IMR-90 (cell line): Measurements from ENCODE around the gene PLS1. TPM values are rescaled to one million over a fixed set of nuclear protein-coding genes. Genes with fewer than 3 reads are reported as not detected.

Source experiments
- ATAC-seq: fragments of 200-7000 bp; cut with Tn5 transposase; 2 replicates; pipeline ENCODE4 v1.9.1; 2020; ENCODE audit warnings: low read depth, mild to moderate bottlenecking, moderate library complexity
- BruUV-seq: library from RNA; stranded (reverse); fragments of 400-500 nt; replicated peaks from 2 replicates; lab custom pipeline; 2021; lab: Mats Ljungman, UMichigan
- CTCF ChIA-PET: fragments of 300-600 bp; formaldehyde crosslinking; extraction: SDS; loops from one replicate; lab custom pipeline; 2021; ENCODE audit warnings: antibody characterized with exemption; lab: Yijun Ruan, JAX
- POLR2A ChIA-PET: fragments of 300-600 bp; sonication (Branson Sonifier 250); formaldehyde crosslinking; loops from one replicate; lab custom pipeline; 2022; ENCODE audit warnings: antibody characterized with exemption; ENCODE audit not compliant: unreplicated experiment; lab: Charles Lee
- DNase-seq: peaks from one replicate; pipeline ENCODE4 v3.0.0; 2013
- H2AFZ ChIP-seq: replicated peaks from 2 replicates; pipeline ENCODE3; 2013; ENCODE audit warnings: low read length, mild to moderate bottlenecking; ENCODE audit not compliant: poor library complexity
- H2AK5ac ChIP-seq: 2 replicates; pipeline ENCODE4 v1.6.1; 2013; ENCODE audit warnings: low read depth, low read length, inconsistent platforms
- H2AK9ac ChIP-seq: replicated peaks from 2 replicates; pipeline ENCODE3; 2013; ENCODE audit warnings: mild to moderate bottlenecking, low read depth, low read length, moderate library complexity; ENCODE audit not compliant: poor library complexity
- H2BK120ac ChIP-seq: 2 replicates; pipeline ENCODE4 v1.6.1; 2013; ENCODE audit warnings: low read depth, low read length, inconsistent platforms
- H2BK15ac ChIP-seq: 3 replicates; pipeline ENCODE4 v1.6.1; 2013; ENCODE audit warnings: low read depth, low read length, inconsistent platforms
- H2BK20ac ChIP-seq: 2 replicates; pipeline ENCODE4 v1.6.1; 2013; ENCODE audit warnings: low read depth, mild to moderate bottlenecking, inconsistent platforms, low read length, moderate library complexity
- H2BK5ac ChIP-seq: 2 replicates; pipeline ENCODE4 v1.6.1; 2013; ENCODE audit warnings: mild to moderate bottlenecking, low read depth, low read length, inconsistent platforms; ENCODE audit not compliant: poor library complexity, severe bottlenecking
- H3K14ac ChIP-seq: replicated peaks from 2 replicates; pipeline ENCODE4 v1.6.1; 2013; ENCODE audit warnings: low read depth, low read length, inconsistent platforms
- H3K18ac ChIP-seq: 2 replicates; pipeline ENCODE4 v1.6.1; 2013; ENCODE audit warnings: low read depth, low read length, control low read depth
- H3K23ac ChIP-seq: 2 replicates; pipeline ENCODE4 v1.6.1; 2013; ENCODE audit warnings: low read depth, low read length, inconsistent platforms
- H3K27ac ChIP-seq: 2 replicates; pipeline ENCODE4 v1.5.1; 2013; ENCODE audit warnings: mild to moderate bottlenecking, control low read depth, low read length; ENCODE audit not compliant: insufficient read depth
- H3K27me3 ChIP-seq: 2 replicates; pipeline ENCODE4 v1.6.1; 2013; ENCODE audit warnings: low read length; ENCODE audit not compliant: control insufficient read depth, insufficient read depth
- H3K36me3 ChIP-seq: 2 replicates; pipeline ENCODE4 v1.6.1; 2013; ENCODE audit warnings: low read length, mixed read lengths; ENCODE audit not compliant: control insufficient read depth, insufficient read depth
- H3K4ac ChIP-seq: 2 replicates; pipeline ENCODE4 v1.6.1; 2013; ENCODE audit warnings: low read depth, low read length, inconsistent platforms
- H3K4me1 ChIP-seq: 2 replicates; pipeline ENCODE4 v1.6.1; 2013; ENCODE audit warnings: low read length, mixed read lengths; ENCODE audit not compliant: control insufficient read depth, insufficient read depth
- H3K4me2 ChIP-seq: 2 replicates; pipeline ENCODE4 v1.6.1; 2013; ENCODE audit warnings: low read depth, mild to moderate bottlenecking, control low read depth, low read length, moderate library complexity
- H3K4me3 ChIP-seq: 2 replicates; pipeline ENCODE4 v1.5.1; 2013; ENCODE audit warnings: low read depth, mild to moderate bottlenecking, control low read depth, low read length, moderate library complexity; ENCODE audit not compliant: insufficient read depth
- H3K56ac ChIP-seq: 2 replicates; pipeline ENCODE4 v1.6.1; 2013; ENCODE audit warnings: low read length, inconsistent platforms; ENCODE audit not compliant: insufficient read depth; ENCODE audit errors: extremely low read depth
- H3K79me1 ChIP-seq, 2 experiments: 2 replicates each; pipeline ENCODE4 v1.6.1; 2013; ENCODE audit warnings: low read length in 2 of 2, inconsistent platforms in 1 of 2, low read depth in 1 of 2
- H3K9ac ChIP-seq: 2 replicates; pipeline ENCODE4 v1.6.1; 2013; ENCODE audit warnings: low read depth, low read length, control low read depth
- H3K9me1 ChIP-seq: 2 replicates; pipeline ENCODE4 v1.6.1; 2013; ENCODE audit warnings: low read length, inconsistent platforms; ENCODE audit not compliant: insufficient read depth
- H3K9me3 ChIP-seq: 2 replicates; pipeline ENCODE4 v1.6.1; 2013; ENCODE audit warnings: low read length; ENCODE audit not compliant: control insufficient read depth, insufficient read depth
- H4K20me1 ChIP-seq: 2 replicates; pipeline ENCODE4 v1.6.1; 2013; ENCODE audit warnings: low read length, inconsistent platforms; ENCODE audit not compliant: insufficient read depth
- H4K5ac ChIP-seq: 2 replicates; pipeline ENCODE4 v1.6.1; 2013; ENCODE audit warnings: mild to moderate bottlenecking, low read depth, low read length, control low read depth
- H4K8ac ChIP-seq, 2 experiments: 2 replicates each; pipeline ENCODE4 v1.6.1; 2013; ENCODE audit warnings: low read depth in 2 of 2, low read length in 2 of 2, control low read depth in 1 of 2, inconsistent platforms in 1 of 2
- H4K91ac ChIP-seq: 2 replicates; pipeline ENCODE4 v1.6.1; 2013; ENCODE audit warnings: low read depth, low read length, inconsistent platforms; ENCODE audit not compliant: insufficient read depth
- MAFK ChIP-seq: IDR thresholded peaks from 2 replicates; pipeline ENCODE4 v1.6.1; 2012; ENCODE audit warnings: low read depth, low read length, improper control_type of control experiment
- SMC3 ChIP-seq: fragments of 150-350 bp; IDR thresholded peaks from 2 replicates; pipeline ENCODE4 v1.6.1; 2016; ENCODE audit warnings: low read depth, mild to moderate bottlenecking, antibody characterized with exemption, low read length, moderate library complexity
- dilution Hi-C: fragments of 300-500 bp; cut with HindIII; formaldehyde crosslinking; loops from one replicate; pipeline ENCODE4 v1.14.3; 2018; ENCODE audit warnings: low sequenced_read_pairs; ENCODE audit not compliant: unreplicated experiment
- in situ Hi-C: fragments of 300-500 bp; cut with MboI; formaldehyde crosslinking; loops from 3 replicates; pipeline ENCODE4 v1.14.3; 2019; ENCODE audit warnings: low sequenced_read_pairs, inconsistent platforms, mixed read lengths
- intact Hi-C: fragments of 100-400 bp; cut with micrococcal nuclease; formaldehyde crosslinking; loops from 2 replicates; pipeline ENCODE4 v1.10.0; 2022
- polyA plus RNA-seq, 3 experiments: library from polyadenylated mRNA; depleted of rRNA; stranded (reverse); fragments of >200 nt; gene quantifications; 2 replicates each; pipeline ENCODE4 v1.2.3, GENCODE V29; 2012; ENCODE audit warnings: low replicate concordance in 1 of 3
- total RNA-seq: library from RNA; depleted of rRNA; stranded (reverse); fragments of >200 nt; gene quantifications from 2 replicates; pipeline ENCODE4 v1.2.3, GENCODE V29; 2012
- TF ChIP-seq, protein P1 (sequence below): fragments of 150-350 bp; IDR thresholded peaks from 2 replicates; pipeline ENCODE4 v1.6.1; 2016; ENCODE audit warnings: low read depth, mild to moderate bottlenecking, low read length, moderate library complexity, borderline replicate concordance

The PLS1 gene
- total and polyA plus RNA-seq, 2 of the 4 experiments (the other 2 are of a cell fraction), result 0.29 to 0.90 TPM

DNA sequence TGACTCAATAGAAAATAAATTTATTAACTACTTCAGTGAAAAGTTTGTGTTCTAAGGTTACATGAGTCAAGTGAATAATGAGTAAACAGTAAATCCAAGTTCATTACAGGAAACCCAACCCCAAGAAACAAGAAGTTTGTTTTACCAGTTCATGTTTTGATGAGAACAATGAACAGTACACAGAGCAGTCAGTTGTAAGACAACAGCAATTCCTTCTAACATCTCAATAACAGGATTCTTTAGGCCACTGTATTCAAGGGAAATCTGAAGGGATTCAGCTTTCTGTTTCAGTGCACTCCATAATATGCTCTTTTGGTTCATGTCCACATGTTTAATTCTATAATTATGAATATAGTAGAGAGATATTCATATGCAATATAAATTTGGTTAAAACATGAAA lies 36.1 kb upstream of the PLS1 start:
- Histone ChIP-seq H3K4me1 (no peaks in the 10 kb centered on the region), H3K23ac (no peak overlapping the region), H2AFZ (no peak overlapping the region), H3K14ac (no peak overlapping the region), H2BK120ac (no peak overlapping the region), H3K9me1 (no peaks in the 10 kb centered on the region), H3K4ac (no peak overlapping the region), H3K4me2 (no peak overlapping the region), H3K4me3 (no peak overlapping the region), H3K27ac (no peak overlapping the region), H2BK5ac (no peak overlapping the region), H4K91ac (no peak overlapping the region), H3K79me1 (peaks cover 0 to 4% of the 10 kb centered on the region in 2 experiments; a peak in 1 of 4 replicates), H3K9me3 (no peaks in the 10 kb centered on the region), H3K18ac (no peak overlapping the region), H4K20me1 (no peaks in the 10 kb centered on the region), H2BK15ac (no peak overlapping the region), H4K8ac (no peak overlapping the region), H2AK5ac (no peak overlapping the region), H2AK9ac (no peak overlapping the region), H2BK20ac (no peak overlapping the region), H3K9ac (no peak overlapping the region), H3K27me3 (no peaks in the 10 kb centered on the region), H3K36me3 (peaks cover 9% of the 10 kb centered on the region), H3K56ac (no peak overlapping the region), H4K5ac (no peak overlapping the region)
- dilution Hi-C loops, result no loop called here
- intact Hi-C loops, result no loop called here
- no peak for TF ChIP-seq SMC3
- TF ChIP-seq MAFK, result no peak
- TF ChIP-seq, protein P1, sequence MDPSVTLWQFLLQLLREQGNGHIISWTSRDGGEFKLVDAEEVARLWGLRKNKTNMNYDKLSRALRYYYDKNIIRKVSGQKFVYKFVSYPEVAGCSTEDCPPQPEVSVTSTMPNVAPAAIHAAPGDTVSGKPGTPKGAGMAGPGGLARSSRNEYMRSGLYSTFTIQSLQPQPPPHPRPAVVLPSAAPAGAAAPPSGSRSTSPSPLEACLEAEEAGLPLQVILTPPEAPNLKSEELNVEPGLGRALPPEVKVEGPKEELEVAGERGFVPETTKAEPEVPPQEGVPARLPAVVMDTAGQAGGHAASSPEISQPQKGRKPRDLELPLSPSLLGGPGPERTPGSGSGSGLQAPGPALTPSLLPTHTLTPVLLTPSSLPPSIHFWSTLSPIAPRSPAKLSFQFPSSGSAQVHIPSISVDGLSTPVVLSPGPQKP, result no peak
- ATAC-seq (no peak), DNase-seq (no peak)
- in situ Hi-C loops, result no loop called here
- BruUV-seq, result no TSS peak
- CTCF ChIA-PET, result no interaction called here
- POLR2A ChIA-PET, result no interaction called here
